Muscle layer of duodenum (tissue), 2 donors: Measurements from ENCODE around the gene DEFB118.

ENCODE experiments used
- H3K27ac ChIP-seq: one replicate; pipeline ENCODE4 v1.7.0; 2013; ENCODE audit warnings: mild to moderate bottlenecking, low read length
- H3K27me3 ChIP-seq: one replicate; pipeline ENCODE4 v1.7.0; 2013; ENCODE audit warnings: low read depth, mild to moderate bottlenecking, control low read depth, low read length
- H3K36me3 ChIP-seq, 2 donors: one replicate each; pipeline ENCODE4 v1.7.0; 2013; ENCODE audit warnings: low read length in 2 of 2, control low read depth in 1 of 2, mild to moderate bottlenecking in 1 of 2; ENCODE audit not compliant: insufficient read depth in 2 of 2, control insufficient read depth in 1 of 2
- H3K4me1 ChIP-seq, 2 donors: one replicate each; pipeline ENCODE4 v1.7.0; 2013; ENCODE audit warnings: low read length in 2 of 2, mild to moderate bottlenecking in 2 of 2, control low read depth in 1 of 2, moderate library complexity in 1 of 2; ENCODE audit not compliant: insufficient read depth in 2 of 2, control insufficient read depth in 1 of 2
- H3K4me3 ChIP-seq, 2 donors: one replicate each; pipeline ENCODE4 v1.7.0; 2013; ENCODE audit warnings: low read length in 2 of 2, low read depth in 1 of 2, mild to moderate bottlenecking in 1 of 2
- H3K9me3 ChIP-seq, 2 donors: one replicate each; pipeline ENCODE4 v1.7.0; 2013; ENCODE audit warnings: low read length in 2 of 2, control low read depth in 1 of 2, mild to moderate bottlenecking in 1 of 2; ENCODE audit not compliant: control insufficient read depth in 1 of 2
- donor health status: healthy.

Gene DEFB118

DNA sequence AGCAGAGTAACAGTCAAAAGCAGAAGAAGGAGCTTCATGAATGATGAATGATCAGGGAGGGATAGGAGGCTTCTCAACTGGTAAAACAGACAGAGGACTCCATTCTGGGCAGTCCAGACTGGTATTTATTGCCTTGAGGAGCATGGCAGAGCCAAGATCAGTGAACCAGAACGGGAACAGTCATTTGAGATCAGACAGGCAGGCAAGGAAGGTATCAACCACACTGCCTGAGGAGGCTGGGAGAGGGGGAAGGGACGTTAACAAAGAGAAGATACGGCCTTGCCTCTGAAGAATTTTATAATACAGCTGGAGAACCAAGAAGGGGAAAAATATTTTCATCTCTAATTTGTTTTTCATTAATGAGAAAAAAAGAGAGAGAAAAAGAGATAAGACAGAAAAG is 37.7 kb downstream of the DEFB118 start, which contains the start of gene DEFB121:
Gene DEFB121, minus strand, starts transcription at position 101 of the 400 bp plus-strand sequence. Its CDS starts 63 bp downstream, at position 38.
- Histone ChIP-seq H3K9me3 (no peaks in the 10 kb centered on the region), H3K4me3 (no peak within 1 kb of the TSS), H3K36me3 (no peaks in the 10 kb centered on the region), H3K27ac (no peak within 1 kb of the TSS), H3K4me1 (no peaks in the 10 kb centered on the region), H3K27me3 (no peaks in the 10 kb centered on the region)

- Histone ChIP-seq H3K9me3 (no peaks in the 10 kb centered on the region), H3K27me3 (no peaks in the 10 kb centered on the region), H3K4me3 (no peak overlapping the region), H3K27ac (no peak overlapping the region), H3K4me1 (no peaks in the 10 kb centered on the region), H3K36me3 (no peaks in the 10 kb centered on the region)
Measured at GRCh38 chr20:31410011-31410410, 41.6 kb downstream of the DEFB118 start.

GRCh38 chr20:31414381-31414780 is 46.0 kb downstream of the DEFB118 start:
- Histone ChIP-seq H3K27me3 (no peaks in the 10 kb centered on the region), H3K4me1 (no peaks in the 10 kb centered on the region), H3K27ac (no peak overlapping the region), H3K36me3 (no peaks in the 10 kb centered on the region), H3K4me3 (no peak overlapping the region), H3K9me3 (no peaks in the 10 kb centered on the region)

- H3K27ac ChIP-seq, result no peak overlapping the region
- H3K27me3 ChIP-seq, result no peaks in the 10 kb centered on the region
- H3K4me3 ChIP-seq, result no peak overlapping the region
- H3K4me1 ChIP-seq, result no peaks in the 10 kb centered on the region
- peaks cover 0 to 2% of the 10 kb centered on the region in 2 donors for H3K9me3 ChIP-seq
- no peaks in the 10 kb centered on the region for H3K36me3 ChIP-seq
Measured at GRCh38 chr20:31415653-31416052, 47.3 kb downstream of the DEFB118 start.

GRCh38 chr20:31418307-31418706 is 49.9 kb downstream of the DEFB118 start:
- Histone ChIP-seq H3K27me3 (no peaks in the 10 kb centered on the region), H3K4me3 (no peak overlapping the region), H3K9me3 (peaks cover 0 to 2% of the 10 kb centered on the region in 2 donors), H3K4me1 (no peaks in the 10 kb centered on the region), H3K27ac (no peak overlapping the region), H3K36me3 (no peaks in the 10 kb centered on the region)
